Keratinocyte (primary cell): ENCODE results near the gene NPM3. TPM values are rescaled to one million over a fixed set of nuclear protein-coding genes. Genes with fewer than 3 reads are reported as not detected.

Source experiments
- DNase-seq: peaks from one replicate; pipeline ENCODE4 v3.0.0-alpha.2; 2011; ENCODE audit warnings: low read depth, missing footprints, low spot score
- FAIRE-seq: peaks from 2 replicates; lab custom pipeline; 2011; peaks lifted over from hg19 to GRCh38; lab: Jason Lieb, UNC
- H2AFZ ChIP-seq: 2 replicates; pipeline ENCODE4 v1.6.0; 2012; ENCODE audit warnings: low read length, control low read depth, inconsistent platforms; ENCODE audit not compliant: control insufficient read depth
- H3K27ac ChIP-seq: 2 replicates; pipeline ENCODE4 v1.5.1; 2011; ENCODE audit warnings: low read length; ENCODE audit not compliant: control insufficient read depth, insufficient read depth
- H3K27me3 ChIP-seq: 3 replicates; pipeline ENCODE4 v1.6.0; 2011; ENCODE audit warnings: low read length; ENCODE audit not compliant: control insufficient read depth, insufficient read depth; ENCODE audit errors: extremely low read depth
- H3K36me3 ChIP-seq, 2 experiments: 2 replicates in 1 of 2; 3 replicates in 1 of 2; pipeline ENCODE4 v1.5.1; 2011; ENCODE audit warnings: low read length in 2 of 2, mild to moderate bottlenecking in 1 of 2; ENCODE audit not compliant: control insufficient read depth in 2 of 2, insufficient read depth in 2 of 2; ENCODE audit errors: extremely low read depth in 1 of 2
- H3K4me1 ChIP-seq: 3 replicates; pipeline ENCODE4 v1.5.1; 2011; ENCODE audit warnings: low read length; ENCODE audit not compliant: control insufficient read depth, insufficient read depth; ENCODE audit errors: extremely low read depth
- H3K4me2 ChIP-seq: 3 replicates; pipeline ENCODE4 v1.6.0; 2011; ENCODE audit warnings: low read depth, low read length; ENCODE audit not compliant: control insufficient read depth, insufficient read depth; ENCODE audit errors: extremely low read depth
- H3K4me3 ChIP-seq, 3 experiments: fragments of 200-600 bp in 1 of 3; sonication (generic) in 1 of 3; 2 replicates in 2 of 3; 3 replicates in 1 of 3; pipeline ENCODE4 v1.5.1; 2011 to 2016; ENCODE audit warnings: low read length in 3 of 3, mild to moderate bottlenecking in 3 of 3, control low read depth in 2 of 3, inconsistent platforms in 1 of 3, low read depth in 1 of 3, mixed read lengths in 1 of 3, mixed run types in 1 of 3, moderate library complexity in 1 of 3; ENCODE audit not compliant: control insufficient read depth in 2 of 3, insufficient read depth in 2 of 3; ENCODE audit errors: extremely low read depth in 1 of 3
- H3K79me2 ChIP-seq: 2 replicates; pipeline ENCODE4 v1.6.0; 2012; ENCODE audit warnings: low read length; ENCODE audit not compliant: control insufficient read depth, insufficient read depth
- H3K9ac ChIP-seq: 3 replicates; pipeline ENCODE4 v1.6.0; 2011; ENCODE audit warnings: low read length; ENCODE audit not compliant: control insufficient read depth, insufficient read depth; ENCODE audit errors: extremely low read depth
- H3K9me1 ChIP-seq: 3 replicates; pipeline ENCODE4 v1.6.0; 2011; ENCODE audit warnings: low read length; ENCODE audit not compliant: control insufficient read depth, insufficient read depth; ENCODE audit errors: extremely low read depth
- H3K9me3 ChIP-seq: 2 replicates; pipeline ENCODE4 v1.5.1; 2012; ENCODE audit warnings: low read depth, low read length; ENCODE audit not compliant: control insufficient read depth
- H4K20me1 ChIP-seq: 3 replicates; pipeline ENCODE4 v1.6.0; 2011; ENCODE audit warnings: low read length; ENCODE audit not compliant: control insufficient read depth, insufficient read depth; ENCODE audit errors: extremely low read depth
- CTCF ChIP-seq, 3 experiments: IDR thresholded peaks in 1 of 3; conservative IDR thresholded peaks in 1 of 3; optimal IDR thresholded peaks in 1 of 3; 2 replicates in 2 of 3; 3 replicates in 1 of 3; pipeline versions ENCODE3 to v1.5.1; 2011; ENCODE audit warnings: low read length in 3 of 3, mild to moderate bottlenecking in 3 of 3, moderate library complexity in 2 of 3, control low read depth in 1 of 3, inconsistent platforms in 1 of 3; ENCODE audit not compliant: insufficient read depth in 2 of 3; ENCODE audit errors: extremely low read depth in 1 of 3
- EZH2 ChIP-seq: IDR thresholded peaks from one replicate; pipeline ENCODE4 v1.6.1; 2012; ENCODE audit warnings: inconsistent platforms, mild to moderate bottlenecking, low read length, moderate library complexity
- dilution Hi-C: fragments of 300-500 bp; cut with MboI; formaldehyde crosslinking; loops from one replicate; pipeline ENCODE4 v1.7.0; 2020; ENCODE audit warnings: low sequenced_read_pairs; ENCODE audit not compliant: extremely low pct_ligation_motif_present
- polyA plus RNA-seq, 5 experiments: library from polyadenylated mRNA; depleted of rRNA in 3 of 5; stranded (reverse) in 3 of 5; stranded (forward) in 1 of 5; unstranded in 1 of 5; fragments of >200 nt; gene quantifications; 1 replicate in 1 of 5; 2 replicates in 3 of 5; 3 replicates in 1 of 5; pipeline versions ENCODE4 v1.2.1 to v1.2.3, GENCODE V29; 2011 to 2012; ENCODE audit warnings: missing spikeins in 2 of 5, low read depth in 1 of 5, low replicate concordance in 1 of 5

The NPM3 gene
- polyA plus RNA-seq, 1 donor (not counting 4 experiments of a cell fraction or from before 2014, with no cell fraction given) = 77.2 TPM

DNA sequence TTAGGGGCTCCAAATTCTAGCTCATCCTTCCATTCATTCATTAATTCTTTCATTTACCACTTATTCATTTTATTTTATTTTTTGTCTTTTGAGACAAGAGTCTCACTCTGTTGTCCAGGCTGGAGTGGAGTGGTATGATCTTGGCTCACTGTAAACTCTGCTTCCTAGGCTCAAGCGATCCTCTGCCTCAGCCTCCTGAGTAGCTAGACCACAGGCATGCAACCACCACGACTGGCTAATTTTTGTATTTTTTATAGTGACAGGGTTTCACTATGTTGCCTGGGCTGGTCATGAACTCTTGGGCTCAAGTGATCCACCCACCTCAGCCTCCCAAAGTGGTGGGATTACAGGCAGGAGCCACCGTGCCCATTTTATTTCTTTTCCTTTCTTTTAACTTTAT lies 39.0 kb downstream of the NPM3 start:
- no peak overlapping the region for H3K27ac ChIP-seq
- no peaks in the 10 kb centered on the region for H3K4me1 ChIP-seq
- no peaks in the 10 kb centered on the region for H3K36me3 ChIP-seq
- FAIRE-seq (no peak), DNase-seq (no peak)
- H3K9ac ChIP-seq = no peak overlapping the region
- H3K27me3 ChIP-seq = peaks cover 7% of the 10 kb centered on the region
- H3K9me1 ChIP-seq = no peaks in the 10 kb centered on the region
- H3K4me3 ChIP-seq = no peak overlapping the region
- H3K4me2 ChIP-seq = no peak overlapping the region
- no peaks in the 10 kb centered on the region for H4K20me1 ChIP-seq
- H3K79me2 ChIP-seq = no peaks in the 10 kb centered on the region
- dilution Hi-C loops = no loop called here
- TF ChIP-seq CTCF (optimal IDR thresholded peaks at IDR 0.05 in 1 of 3, IDR thresholded peaks at IDR 0.05 in 1 of 3, conservative IDR thresholded peaks at IDR 0.05 in 1 of 3; ENCODE audit: extremely low read depth in 1 of 3, insufficient read depth in 2 of 3, low read length in 3 of 3) (no peak), EZH2 (no peak)
- H2AFZ ChIP-seq = no peak overlapping the region
- H3K9me3 ChIP-seq = no peaks in the 10 kb centered on the region

- Histone ChIP-seq H3K36me3 (no peaks in the 10 kb centered on the region), H3K27me3 (peaks cover 7% of the 10 kb centered on the region), H2AFZ (no peak overlapping the region), H3K9me1 (no peaks in the 10 kb centered on the region), H3K4me1 (no peaks in the 10 kb centered on the region), H3K9ac (no peak overlapping the region), H3K4me3 (no peak overlapping the region), H3K4me2 (no peak overlapping the region), H3K9me3 (no peaks in the 10 kb centered on the region), H4K20me1 (no peaks in the 10 kb centered on the region), H3K79me2 (no peaks in the 10 kb centered on the region), H3K27ac (no peak overlapping the region)
- dilution Hi-C loops = no loop called here
- no peak for TF ChIP-seq EZH2
- TF ChIP-seq CTCF (optimal IDR thresholded peaks at IDR 0.05 in 1 of 3, IDR thresholded peaks at IDR 0.05 in 1 of 3, conservative IDR thresholded peaks at IDR 0.05 in 1 of 3; ENCODE audit: extremely low read depth in 1 of 3, insufficient read depth in 2 of 3, low read length in 3 of 3) = no peak
- FAIRE-seq (no peak), DNase-seq (no peak)
These were observed 41.3 kb downstream of the NPM3 start for GRCh38 chr10:101741938-101742337.
